ENCODE data around the gene DMD.
"Not testable (repeated sequence)": the region's sequence is repeated elsewhere in the genome, so short reads cannot be mapped to it uniquely, and the experiment has no call there.

The DMD gene

DNA sequence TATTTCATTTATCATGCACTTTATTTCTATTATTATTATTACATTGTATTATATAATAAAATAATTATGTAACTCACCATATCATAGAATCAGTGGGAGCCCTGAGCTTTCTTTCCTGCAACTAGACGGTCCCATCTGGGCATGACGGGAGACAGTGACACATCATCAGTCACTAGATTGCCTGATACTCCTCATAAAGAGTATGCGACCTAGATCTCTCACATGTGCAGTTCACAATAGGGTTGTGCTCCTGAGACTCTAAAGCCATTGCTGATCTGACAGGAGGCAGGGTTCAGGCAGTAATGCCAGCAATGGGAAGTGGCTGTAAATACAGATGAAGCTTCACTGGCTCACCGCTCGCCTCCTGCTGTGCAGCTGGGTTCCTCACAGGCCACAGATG lies 62.3 kb downstream of the DMD start:
- DNase-seq: no peak

DNA sequence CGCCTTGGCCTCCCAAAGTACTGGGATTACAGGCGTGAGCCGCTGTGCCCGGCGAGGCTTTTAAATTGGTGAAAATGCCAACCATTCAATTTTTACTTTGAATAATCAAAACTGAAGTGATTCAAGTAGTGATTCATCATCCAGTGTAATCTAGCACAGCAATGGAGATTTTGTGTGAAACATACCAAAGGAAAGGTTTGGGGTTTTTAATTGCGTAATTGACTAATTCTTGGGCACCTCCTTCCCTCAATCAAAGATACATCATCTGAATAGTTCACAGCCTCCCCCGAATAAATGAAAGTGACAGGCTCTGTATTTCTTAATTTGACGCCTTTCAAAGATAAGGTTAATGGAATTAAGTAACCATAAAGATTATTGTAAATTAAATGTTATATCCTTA lies 69.0 kb downstream of the DMD start:
- no peak for DNase-seq

DNA sequence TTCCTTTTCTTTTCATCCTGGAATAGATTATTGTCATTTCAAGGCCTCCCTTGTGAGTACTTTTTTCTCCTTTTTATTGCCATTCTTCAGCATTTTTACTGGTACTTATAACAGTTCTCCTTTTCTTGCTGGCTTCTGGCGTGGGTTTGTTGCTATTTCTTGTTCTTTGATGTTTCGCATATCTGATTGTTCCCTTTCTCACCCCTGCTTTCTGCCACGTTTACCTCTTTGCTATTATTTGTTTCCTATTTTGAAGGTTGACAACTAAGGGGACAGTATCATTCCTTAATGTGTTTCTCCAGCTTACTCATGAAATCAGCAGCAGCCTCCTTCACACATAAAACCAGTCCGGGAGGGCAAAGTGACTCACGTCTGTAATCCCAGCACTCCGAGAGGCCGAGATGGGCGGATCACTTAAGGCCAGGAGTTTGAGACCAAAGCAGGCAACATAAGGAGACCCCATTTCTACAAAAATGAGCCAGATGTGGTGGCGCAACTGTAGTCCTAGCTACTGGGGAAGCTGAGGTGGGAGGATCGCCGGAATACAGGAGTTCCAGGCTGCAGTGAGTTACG lies 72.6 kb downstream of the DMD start:
- DNase-seq: no peak

DNA sequence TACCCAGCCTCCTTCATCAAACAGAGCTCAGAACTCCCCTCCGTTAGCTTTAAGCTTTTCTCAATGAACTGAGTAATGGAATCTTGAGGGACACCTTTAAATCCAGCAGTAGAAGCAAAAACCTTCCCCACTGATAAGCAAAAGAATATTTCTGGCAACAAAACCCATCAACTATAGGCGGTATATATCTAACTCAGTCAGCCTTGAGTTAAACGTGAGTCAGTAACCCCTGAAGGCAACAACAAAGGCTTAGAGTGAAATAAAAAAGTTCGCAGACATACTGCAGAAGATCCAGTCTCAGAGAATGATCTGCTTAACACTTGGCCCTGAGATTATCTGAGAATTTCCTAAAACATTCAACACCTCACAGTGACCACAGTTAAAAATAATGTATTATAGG lies 77.2 kb downstream of the DMD start:
- DNase-seq: no peak

DNA sequence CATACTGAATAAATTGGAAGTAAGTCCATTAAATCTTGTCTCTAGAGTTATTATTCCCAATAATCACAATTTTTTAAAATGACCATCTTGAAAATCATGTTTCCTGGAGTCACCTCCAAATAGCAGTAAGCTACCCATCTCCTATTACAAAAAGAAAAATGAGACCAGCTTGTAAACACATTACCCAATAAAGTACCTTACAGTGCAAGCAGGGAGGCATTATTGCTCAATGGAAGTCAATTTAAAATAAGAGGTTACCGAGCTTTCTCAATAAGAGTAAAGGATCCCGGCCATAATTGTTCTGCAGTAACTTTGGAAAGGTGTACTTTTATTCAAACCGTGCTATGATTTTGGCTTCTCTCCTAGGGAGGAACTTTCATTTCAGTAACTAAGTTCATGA lies 78.0 kb downstream of the DMD start:
- DNase-seq: no peak

DNA sequence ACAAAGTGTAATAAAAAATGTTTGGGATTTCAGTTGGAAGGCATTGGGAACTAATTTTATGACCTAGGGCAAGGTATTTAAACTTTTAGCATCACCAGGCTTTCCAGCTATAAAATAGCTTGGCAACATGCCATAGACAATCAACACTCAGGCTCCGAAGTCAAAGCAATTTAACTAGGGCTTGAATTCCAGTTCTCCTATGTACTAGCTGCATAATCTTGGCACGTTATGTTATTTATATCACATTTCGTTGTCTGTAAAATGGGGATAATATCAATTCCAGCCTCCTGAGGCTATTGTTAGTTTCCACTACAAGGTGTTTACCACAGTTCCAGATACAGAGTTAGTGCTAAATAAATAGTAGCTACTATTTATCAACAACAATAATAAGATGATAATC lies 78.8 kb downstream of the DMD start:
- no peak for DNase-seq

DNA sequence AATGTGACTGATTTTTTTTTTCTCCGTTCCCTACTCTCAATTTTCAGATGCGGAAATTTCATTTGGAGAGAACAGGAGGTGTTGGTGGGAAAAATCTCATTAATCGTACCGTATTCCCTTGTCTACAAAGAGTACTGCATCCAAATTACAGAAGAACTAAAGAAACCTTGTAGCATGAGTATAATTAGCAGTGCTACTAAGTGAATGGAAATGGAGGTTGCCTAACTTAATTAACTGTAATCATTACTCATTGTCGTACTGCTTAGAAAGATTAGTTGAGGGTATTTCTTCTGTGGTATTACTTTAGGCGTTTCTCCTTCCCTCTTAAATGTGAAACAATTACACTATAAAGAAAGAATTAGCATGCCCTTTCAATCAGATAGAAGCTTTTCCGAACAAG lies 81.7 kb downstream of the DMD start:
- DNase-seq: no peak

DNA sequence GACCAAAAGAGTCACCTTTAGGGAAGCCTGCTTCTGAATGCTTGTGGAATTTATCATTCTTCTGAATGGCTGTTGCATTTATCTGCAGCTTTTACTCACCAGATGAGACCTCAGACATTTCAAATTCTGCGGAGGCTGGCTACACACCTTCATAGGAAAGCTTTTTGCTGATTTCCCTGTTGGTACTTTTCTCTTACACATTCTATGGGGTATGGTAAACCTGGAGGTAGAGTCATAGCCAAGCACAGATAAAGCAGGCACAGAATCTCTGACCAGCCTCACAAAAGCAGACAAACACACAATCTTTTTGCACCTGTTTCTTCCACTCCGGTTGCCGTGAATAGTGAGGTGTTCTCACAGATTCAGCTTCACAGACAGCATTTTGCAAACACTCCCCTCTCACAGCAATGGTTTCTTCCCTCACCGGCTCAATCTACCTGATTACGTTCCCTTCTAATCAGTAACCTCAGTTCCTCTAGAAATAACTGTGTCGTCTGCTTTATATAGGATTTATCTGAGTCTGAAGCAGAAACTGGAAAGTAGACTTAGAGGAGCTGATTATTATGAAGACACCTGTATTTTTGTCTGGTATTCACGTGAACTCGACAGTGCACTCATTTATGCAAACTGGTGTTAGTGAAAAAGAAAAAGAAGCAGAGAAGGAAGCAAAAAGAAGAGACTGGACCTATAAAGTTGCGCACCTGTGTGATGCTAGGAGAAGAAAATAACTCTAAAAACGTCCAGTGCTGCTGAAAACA lies 83.1 kb downstream of the DMD start:
- DNase-seq: no peak

DNA sequence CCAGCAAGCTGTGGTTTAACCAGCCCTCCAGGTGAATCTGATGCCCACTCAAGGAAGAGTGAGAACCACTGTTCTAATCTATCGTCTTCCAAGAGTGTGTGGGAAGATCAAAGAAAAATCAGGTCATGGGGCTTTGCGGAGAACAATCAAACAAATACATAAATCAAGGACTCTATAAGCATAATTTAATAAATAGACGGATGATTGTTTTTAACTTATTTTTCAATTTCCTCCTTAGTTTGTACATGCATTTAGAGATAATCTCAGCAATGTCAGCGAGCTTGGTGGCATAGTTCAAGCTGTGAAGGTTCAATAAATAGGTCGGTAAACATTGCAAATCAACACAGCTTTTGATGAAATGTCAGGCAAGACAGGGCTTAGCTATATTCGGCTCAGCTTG lies 84.9 kb downstream of the DMD start:
- DNase-seq: no peak

DNA sequence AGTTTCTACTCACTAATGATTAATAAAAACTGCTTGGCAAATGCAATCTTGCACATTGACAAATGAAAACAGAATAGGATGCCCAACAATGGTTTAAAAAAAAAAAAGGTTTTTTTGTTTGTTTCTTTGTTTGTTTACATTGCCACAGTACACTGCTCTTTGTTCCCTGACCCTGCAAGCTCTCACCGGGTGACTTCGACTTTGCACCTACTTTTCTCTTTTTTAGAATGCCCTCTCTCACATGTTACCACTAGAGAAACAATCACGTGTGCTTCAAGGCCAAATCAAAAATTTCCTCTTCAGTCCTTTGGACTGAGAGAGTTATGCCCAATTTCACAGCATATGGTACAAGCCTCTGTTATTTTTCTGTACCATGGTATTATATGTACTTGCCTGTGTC lies 101.5 kb downstream of the DMD start:
- DNase-seq: no peak

DNA sequence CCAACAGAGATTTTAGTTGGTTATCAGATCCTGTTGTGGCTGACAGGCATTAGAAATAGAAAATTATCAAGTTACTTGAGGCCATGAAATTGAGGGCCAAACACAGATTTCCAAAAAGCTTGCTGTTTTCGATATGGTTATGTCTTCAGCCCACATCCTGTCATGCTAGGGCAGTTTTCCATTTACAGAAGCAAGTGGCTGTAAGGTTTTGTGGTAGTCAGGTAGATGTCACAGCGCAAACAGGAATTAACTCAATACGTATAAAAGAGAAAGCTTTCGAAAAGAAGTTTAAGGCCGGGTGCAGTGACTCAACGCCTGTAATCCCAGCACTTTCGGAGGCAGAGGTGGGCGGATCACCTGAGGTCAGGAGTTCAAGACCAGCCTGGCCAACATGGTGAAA lies 104.6 kb downstream of the DMD start:
- DNase-seq: no peak

DNA sequence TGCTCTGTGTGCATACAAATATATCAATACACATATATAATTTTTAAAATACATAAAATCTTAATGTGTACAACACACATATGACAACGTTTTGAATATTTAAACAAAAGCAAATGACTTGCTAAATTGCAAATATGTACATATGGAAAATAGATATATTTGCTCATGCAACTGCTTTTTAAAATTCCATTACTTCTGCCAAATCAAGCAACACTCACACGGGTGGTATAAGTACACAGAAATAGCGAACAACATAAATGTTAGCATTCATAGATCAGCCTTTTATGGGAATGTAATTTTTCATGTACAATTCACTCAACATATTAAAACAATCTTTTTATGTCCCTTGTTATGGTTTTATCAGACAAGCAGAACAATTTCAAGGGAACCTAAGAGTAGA lies 116.3 kb downstream of the DMD start:
- no peak for DNase-seq

DNA sequence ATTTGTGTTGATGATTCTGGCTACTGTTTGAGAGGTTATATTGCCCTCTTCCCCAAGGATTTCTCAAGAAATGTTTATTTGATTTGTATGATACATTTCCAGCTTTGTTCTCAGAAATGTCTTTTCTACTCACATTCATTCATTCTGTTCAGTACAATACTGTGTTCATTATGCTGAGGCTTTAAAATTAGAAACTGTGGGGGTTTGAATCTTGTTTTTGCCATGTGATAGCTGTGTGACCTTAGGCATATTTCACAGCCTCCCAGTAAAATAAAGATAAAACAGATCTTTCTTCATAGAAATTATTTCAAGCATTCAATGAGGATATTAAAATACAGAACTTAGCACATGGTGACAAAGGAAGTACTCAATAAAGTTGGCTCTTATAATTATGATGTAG lies 123.9 kb downstream of the DMD start:
- DNase-seq: no peak

DNA sequence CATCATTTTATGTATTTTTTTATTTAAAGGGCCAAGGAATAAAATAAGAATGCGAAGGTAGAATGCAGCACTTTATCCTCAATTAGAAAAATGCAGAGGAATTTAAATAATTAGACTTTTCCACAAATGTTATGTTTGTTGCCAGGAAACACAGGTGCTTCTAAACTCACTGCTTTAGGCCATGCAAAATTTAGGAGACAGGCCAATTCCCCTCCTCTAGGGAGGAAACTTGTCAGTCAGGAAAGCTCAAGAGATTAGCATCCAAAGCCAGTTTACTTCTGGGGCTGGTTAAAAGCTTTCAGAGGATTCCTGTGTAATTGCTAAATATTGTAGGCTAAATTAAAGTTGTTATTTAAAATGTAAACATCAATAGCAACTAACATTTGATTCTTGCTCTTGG lies 124.5 kb downstream of the DMD start:
- DNase-seq: no peak

DNA sequence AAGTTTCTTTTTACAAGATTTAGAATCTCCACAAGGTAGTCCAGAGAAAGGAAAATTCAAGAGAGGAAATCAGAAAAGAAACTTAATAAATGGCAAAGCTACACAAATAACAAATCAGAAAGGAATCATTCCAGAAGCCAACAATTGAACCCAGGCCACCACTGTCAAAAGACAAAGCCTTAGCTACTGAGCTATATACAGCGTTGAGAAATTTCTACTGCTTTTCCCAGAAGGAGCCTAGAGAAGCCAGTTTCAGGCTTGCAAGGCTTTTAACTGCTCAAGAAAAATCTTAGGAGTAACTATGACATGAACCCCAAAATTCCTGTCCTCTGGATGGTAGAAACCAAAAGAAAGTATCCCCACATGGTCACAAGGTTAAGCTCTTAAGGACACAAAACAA lies 129.0 kb downstream of the DMD start:
- DNase-seq: no peak

DNA sequence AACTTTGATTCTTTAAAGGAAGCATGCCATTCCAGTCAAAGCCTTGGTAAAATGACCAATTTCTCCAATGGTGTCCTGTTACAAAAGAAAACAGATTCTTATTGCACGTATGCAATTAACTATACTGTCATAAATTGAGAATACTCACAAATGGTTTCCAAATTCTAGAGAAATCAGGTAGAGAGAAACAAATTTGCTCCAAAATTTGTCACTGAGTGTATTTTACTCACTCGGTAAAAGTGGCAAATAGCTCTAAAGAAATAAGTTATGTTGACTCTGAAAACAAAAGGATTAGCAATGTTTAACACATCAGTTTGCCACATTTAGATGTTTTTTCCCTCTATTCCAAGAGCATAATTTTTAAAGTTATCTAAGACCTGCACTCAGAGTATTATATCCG lies 133.1 kb downstream of the DMD start:
- DNase-seq: no peak

DNA sequence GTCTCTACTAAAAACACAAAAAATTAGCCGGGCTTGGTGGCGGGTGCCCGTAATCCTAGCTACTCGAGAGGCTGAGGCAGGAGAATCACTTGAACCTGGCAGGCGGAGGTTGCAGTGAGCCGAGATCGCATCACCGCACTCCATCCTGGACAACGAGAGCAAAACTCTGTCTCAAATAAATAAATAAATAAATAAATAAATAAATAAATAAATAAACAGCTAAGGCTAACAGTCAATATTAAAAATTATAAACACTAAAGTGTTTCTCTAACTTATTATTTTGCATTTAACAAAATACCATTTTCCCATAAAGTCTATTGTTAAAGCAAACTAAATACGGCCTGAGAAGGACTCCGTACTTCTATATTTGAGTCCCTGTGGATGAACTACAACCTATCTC lies 137.7 kb downstream of the DMD start:
- not testable (repeated sequence) for DNase-seq

DNA sequence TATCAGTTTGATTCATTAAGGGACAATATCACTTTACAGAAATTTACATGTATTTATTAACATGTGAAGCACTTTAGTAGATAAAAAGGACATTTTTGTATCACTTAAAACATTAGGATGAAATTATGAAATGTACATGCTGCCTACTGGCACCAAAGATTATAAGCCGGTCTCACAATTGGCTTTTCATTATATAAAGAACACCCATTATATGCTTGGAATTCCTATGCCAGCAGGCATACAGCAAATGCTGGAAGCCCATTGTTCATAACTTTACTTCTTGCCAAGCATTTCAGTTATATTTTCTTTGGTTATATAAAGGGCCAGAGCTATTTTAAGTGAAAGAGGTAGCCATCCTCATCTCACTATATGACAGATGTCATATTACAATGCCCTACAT lies 145.9 kb downstream of the DMD start:
- DNase-seq: no peak

DNA sequence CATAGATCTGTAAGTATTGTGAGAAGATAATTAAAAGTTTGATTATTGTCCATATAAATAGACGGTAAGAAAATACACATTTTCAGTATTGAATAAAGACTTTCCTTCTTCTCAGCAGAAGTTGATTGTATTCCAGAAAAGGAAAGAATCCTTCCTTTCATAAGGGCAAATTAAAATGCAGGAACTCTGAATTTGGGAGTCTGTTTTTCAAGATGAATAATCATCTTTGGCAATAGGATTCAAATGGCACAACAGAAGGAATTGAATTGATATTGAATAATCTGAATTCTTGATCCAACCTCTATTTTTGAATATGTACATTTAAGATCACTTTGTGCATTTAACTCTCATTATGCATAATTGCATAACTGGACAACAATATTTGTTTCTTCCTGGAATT lies 149.3 kb downstream of the DMD start:
- no peak for DNase-seq

DNA sequence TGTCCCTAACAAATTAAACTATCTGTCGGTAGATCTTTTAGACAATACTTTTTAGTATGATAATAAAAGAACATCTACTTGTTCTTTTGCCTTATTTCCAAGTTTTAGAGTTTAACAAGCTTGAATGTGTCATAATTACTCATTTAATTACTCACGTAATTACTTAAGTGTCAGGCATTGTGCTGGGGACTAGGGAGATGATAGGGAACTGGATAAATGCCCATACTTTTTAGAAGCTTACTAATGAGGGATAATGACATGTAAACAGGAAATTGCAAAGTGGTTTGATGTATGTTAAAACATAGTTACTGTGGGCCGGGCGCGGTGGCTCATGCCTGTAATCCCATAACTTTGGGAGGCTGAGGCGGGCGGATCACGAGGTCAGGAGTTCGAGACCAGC lies 158.3 kb downstream of the DMD start:
- no peak for DNase-seq

DNA sequence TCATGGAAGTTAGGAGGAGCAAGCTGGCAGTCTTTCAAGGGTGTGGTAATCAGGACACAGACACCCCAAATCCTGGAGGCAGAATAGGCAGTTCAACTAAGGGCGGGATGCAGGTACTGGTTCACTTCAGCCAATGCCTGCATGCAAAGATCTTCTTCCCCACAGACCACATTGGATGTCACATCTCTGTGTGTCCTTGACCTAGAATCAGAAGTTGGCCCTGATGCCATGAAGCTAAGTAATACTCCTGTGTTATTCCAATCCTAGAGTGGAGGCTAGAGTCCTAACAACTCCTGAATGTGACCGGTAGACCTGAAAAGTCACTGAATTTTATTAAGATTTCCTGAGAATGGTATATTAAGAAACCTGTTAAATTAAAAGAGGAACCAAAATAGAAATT lies 165.5 kb downstream of the DMD start:
- DNase-seq: no peak

DNA sequence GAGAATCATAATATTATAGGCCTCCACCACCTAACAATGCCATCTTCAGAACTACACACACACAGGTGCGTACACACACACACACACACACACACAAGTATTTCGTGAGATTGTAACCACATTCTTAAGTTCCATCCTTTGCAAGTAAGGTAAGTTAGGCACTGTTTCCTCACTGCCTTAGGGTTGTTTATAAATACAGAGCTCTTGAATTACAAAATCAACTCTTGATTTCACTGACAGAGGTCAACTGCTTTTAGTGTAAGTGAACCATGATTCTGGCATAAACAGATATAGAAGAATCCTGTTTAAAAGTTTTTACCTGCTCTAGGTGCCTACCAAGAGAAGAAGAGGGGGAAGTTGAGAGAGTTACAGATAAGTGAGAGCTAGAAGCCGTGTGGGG lies 166.1 kb downstream of the DMD start:
- DNase-seq: no peak

DNA sequence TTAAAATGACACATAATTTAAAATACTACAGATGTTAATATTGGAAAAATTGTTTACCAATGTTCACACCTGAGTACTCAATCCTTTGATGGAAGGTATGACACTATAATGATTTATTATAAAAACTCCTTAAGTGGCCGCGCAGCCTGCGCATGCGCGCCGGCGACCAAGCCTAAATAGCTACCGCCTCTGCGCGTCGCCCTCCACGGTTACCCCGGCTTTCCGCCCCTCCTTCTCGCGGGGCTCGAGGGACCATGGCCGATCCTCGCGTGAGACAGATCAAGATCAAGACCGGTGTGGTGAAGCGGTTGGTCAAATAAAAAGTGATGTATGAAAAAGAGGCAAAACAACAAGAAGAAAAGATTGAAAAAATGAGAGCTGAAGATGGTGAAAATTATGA lies 170.2 kb downstream of the DMD start:
- DNase-seq: no peak

DNA sequence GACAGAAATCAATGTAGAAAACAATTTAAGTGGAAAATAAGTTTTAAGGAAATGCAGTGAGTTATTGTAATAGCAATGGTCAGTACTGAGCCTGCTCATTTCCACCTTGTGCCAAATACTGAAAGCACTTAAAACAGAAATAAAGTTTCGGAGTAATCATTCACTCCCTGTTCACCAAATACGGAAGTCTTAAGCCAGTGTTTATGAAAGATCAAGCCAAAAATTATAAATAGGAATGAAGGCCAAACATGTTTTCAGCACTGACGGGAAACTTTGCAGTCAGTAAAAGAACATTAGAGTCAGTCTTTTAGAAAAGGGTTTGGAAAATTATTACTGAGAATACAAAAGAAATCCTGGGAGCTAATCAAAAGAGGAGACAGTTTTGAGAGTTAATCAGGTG lies 178.6 kb downstream of the DMD start:
- DNase-seq: no peak

DNA sequence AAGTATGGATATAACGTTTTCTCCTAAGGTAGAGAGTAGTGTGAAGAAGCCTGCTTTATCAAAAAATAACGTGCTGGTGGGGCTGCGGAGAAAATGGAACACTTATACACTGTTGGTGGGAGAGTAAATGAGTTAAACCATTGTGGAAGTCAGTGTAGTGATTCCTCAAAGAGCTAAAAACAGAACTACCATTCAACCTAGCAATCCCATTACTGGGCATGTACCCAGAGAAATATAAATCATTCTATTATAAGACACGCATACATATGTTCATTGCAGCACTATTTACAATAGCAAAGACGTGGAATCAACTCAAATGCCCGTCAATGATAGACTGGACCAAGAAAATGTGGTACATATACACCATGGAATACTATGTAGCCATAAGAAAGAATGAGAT lies 196.4 kb downstream of the DMD start:
- DNase-seq: no peak

All from stimulated activated CD4-positive, alpha-beta T cell treated with anti-CD3 and anti-CD28 coated beads, Interleukin-1b, Interleukin-23, amount 100 ng/mL, for 48 hours (primary cell).